HepG2 (cell line): Measurements from ENCODE around the gene EPO. TPM values are rescaled to one million over a fixed set of nuclear protein-coding genes. Genes with fewer than 3 reads are reported as not detected.

Source experiments
- ADNP ChIP-seq: sonication (generic); formaldehyde crosslinking; IDR thresholded peaks from 2 replicates; pipeline ENCODE4 v1.4.0; 2020; ENCODE audit warnings: missing genetic modification reagents
- EHMT2 ChIP-seq: fragments of 200-600 bp; sonication (generic); IDR thresholded peaks from 2 replicates; pipeline ENCODE4 v1.7.0; 2017; ENCODE audit warnings: antibody characterized with exemption, low read depth, low read length, borderline replicate concordance
- KAT7 ChIP-seq: IDR thresholded peaks from 2 replicates; pipeline ENCODE4 v1.6.1; 2018; ENCODE audit warnings: borderline replicate concordance, missing compliant biosample characterization
- KDM4B ChIP-seq: sonication (generic); formaldehyde crosslinking; IDR thresholded peaks from 2 replicates; pipeline ENCODE4 v1.4.0; 2020; ENCODE audit warnings: missing genetic modification reagents
- LRRFIP1 ChIP-seq: sonication (generic); formaldehyde crosslinking; conservative IDR thresholded peaks from 2 replicates; pipeline ENCODE4 v1.4.0; 2020; ENCODE audit warnings: missing genetic modification reagents
- NFIB ChIP-seq: sonication (generic); formaldehyde crosslinking; IDR thresholded peaks from 2 replicates; pipeline ENCODE4 v1.9.0; 2021; ENCODE audit warnings: missing genetic modification reagents, mild to moderate bottlenecking, borderline replicate concordance
- PITX1 ChIP-seq: sonication (generic); formaldehyde crosslinking; IDR thresholded peaks from 2 replicates; pipeline ENCODE4 v1.5.1; 2020; ENCODE audit warnings: mild to moderate bottlenecking, missing genetic modification reagents
- SP1 ChIP-seq, 2 experiments: fragments of 450-650 bp in 1 of 2; sonication (generic) in 1 of 2; formaldehyde crosslinking in 1 of 2; IDR thresholded peaks; 2 replicates each; pipeline versions ENCODE4 v1.4.0 to v1.6.1; 2016 to 2020; ENCODE audit warnings: missing genetic modification reagents in 1 of 2
- SSRP1 ChIP-seq: IDR thresholded peaks from 2 replicates; pipeline ENCODE4 v1.6.1; 2016; ENCODE audit warnings: control low read depth
- ZBTB49 ChIP-seq: sonication (generic); formaldehyde crosslinking; IDR thresholded peaks from 2 replicates; pipeline ENCODE4 v1.4.0; 2020; ENCODE audit warnings: missing genetic modification reagents, borderline replicate concordance
- ZFX ChIP-seq: sonication (generic); formaldehyde crosslinking; IDR thresholded peaks from 2 replicates; pipeline ENCODE4 v1.4.0; 2020; ENCODE audit warnings: mild to moderate bottlenecking, low read depth, missing genetic modification reagents, moderate library complexity
- ZNF205 ChIP-seq: IDR thresholded peaks from 2 replicates; pipeline ENCODE4 v1.6.1; 2018; ENCODE audit warnings: missing biosample characterization, missing genetic modification reagents
- ZNF207 ChIP-seq: fragments of 450-650 bp; IDR thresholded peaks from 2 replicates; pipeline ENCODE4 v1.6.1; 2016; ENCODE audit warnings: antibody characterized with exemption, borderline replicate concordance
- ZNF280D ChIP-seq: sonication (generic); formaldehyde crosslinking; IDR thresholded peaks from 2 replicates; pipeline ENCODE4 v1.5.1; 2020; ENCODE audit warnings: mild to moderate bottlenecking, missing genetic modification reagents
- ZNF317 ChIP-seq: sonication (generic); formaldehyde crosslinking; IDR thresholded peaks from 2 replicates; pipeline ENCODE4 v1.5.0; 2020; ENCODE audit warnings: mild to moderate bottlenecking, missing genetic modification reagents
- ZNF772 ChIP-seq: sonication (generic); formaldehyde crosslinking; IDR thresholded peaks from 2 replicates; pipeline ENCODE4 v1.5.0; 2020; ENCODE audit warnings: mild to moderate bottlenecking, missing genetic modification reagents
- ZNF878 ChIP-seq: sonication (generic); formaldehyde crosslinking; IDR thresholded peaks from 2 replicates; pipeline ENCODE4 v1.8.1; 2023; ENCODE audit warnings: mild to moderate bottlenecking, missing genetic modification reagents, moderate library complexity
- ZSCAN31 ChIP-seq: sonication (generic); formaldehyde crosslinking; IDR thresholded peaks from 2 replicates; pipeline ENCODE4 v1.5.0; 2020; ENCODE audit warnings: low read depth, mild to moderate bottlenecking, missing genetic modification reagents
- polyA plus RNA-seq, 8 experiments: library from polyadenylated mRNA; depleted of rRNA in 3 of 8; stranded (reverse) in 7 of 8; unstranded in 1 of 8; fragments of >200 nt; fragmentation: Illumina TruSeq in 4 of 8; extraction: Trizol in 4 of 8; gene quantifications; 2 replicates each; pipeline versions ENCODE4 v1.2.1 to v1.2.3, GENCODE V29; 2011 to 2016; ENCODE audit warnings: low read depth in 4 of 8, missing spikeins in 1 of 8, mixed read lengths in 1 of 8; ENCODE audit not compliant: insufficient read depth in 1 of 8
- total RNA-seq, 5 experiments: library from RNA; depleted of rRNA; stranded (reverse); fragments of >200 nt; fragmentation: Illumina TruSeq; extraction: Trizol; gene quantifications; 2 replicates each; pipeline ENCODE4 v1.2.3, GENCODE V29; 2016; ENCODE audit warnings: low read depth in 1 of 5

EPO gene
- total and polyA plus RNA-seq, 2 of the 13 experiments (the other 11 are each of a cell fraction or from before 2014, with no cell fraction given): 10.3 to 25.7 TPM

- TF ChIP-seq ADNP (CRISPR knock-in tag) (no peak), ZSCAN31 (CRISPR knock-in tag) (no peak), KAT7 (no peak), ZNF205 (no peak), ZBTB49 (CRISPR knock-in tag) (no peak), PITX1 (CRISPR knock-in tag) (peak; percentile 73; the same call in 1 of the 2 replicates), NFIB (CRISPR knock-in tag) (no peak), ZNF207 (no peak), ZNF878 (CRISPR knock-in tag) (no peak), LRRFIP1 (CRISPR knock-in tag) (no peak), ZNF317 (CRISPR knock-in tag) (no peak), ZNF280D (peak; percentile 47; the same call in 1 of the 2 replicates), ZNF772 (CRISPR knock-in tag) (peak; percentile 68; the same call in 1 of the 2 replicates), ZFX (CRISPR knock-in tag) (peak; percentile 92), KDM4B (CRISPR knock-in tag) (no peak), EHMT2 (no peak), SSRP1 (no peak), SP1 (IDR thresholded peaks at IDR 0.05) (no peak), SP1 (CRISPR knock-in tag; IDR thresholded peaks at IDR 0.05) (no peak)
Measured at GRCh38 chr7:100723732-100724275, 3.5 kb downstream of the EPO start (continued).
